PC-3 (cell line): ENCODE data around the gene PNLIPRP2. TPM values are rescaled to one million over a fixed set of nuclear protein-coding genes. Genes with fewer than 3 reads are reported as not detected.

Experiments
- ATAC-seq: fragments of 200-7000 bp; cut with Tn5 transposase; 2 replicates; pipeline ENCODE4 v1.9.1; 2020; ENCODE audit warnings: mild to moderate bottlenecking, moderate library complexity
- BruUV-seq: library from RNA; stranded (reverse); fragments of 400-500 nt; replicated peaks from 2 replicates; lab custom pipeline; 2021; lab: Mats Ljungman, UMichigan
- CTCF ChIA-PET: fragments of 300-600 bp; sonication (Branson Sonifier 250); formaldehyde crosslinking; loops from one replicate; lab custom pipeline; 2022; ENCODE audit warnings: antibody characterized with exemption; lab: Charles Lee
- POLR2A ChIA-PET: fragments of 300-600 bp; sonication (Branson Sonifier 250); formaldehyde crosslinking; loops from one replicate; lab custom pipeline; 2022; ENCODE audit warnings: antibody characterized with exemption; ENCODE audit not compliant: unreplicated experiment; lab: Charles Lee
- DNase-seq: peaks from one replicate; pipeline ENCODE4 v3.0.0-alpha.2; 2015
- H2AFZ ChIP-seq: fragments of 300-600 bp; sonication (generic); 2 replicates; pipeline ENCODE4 v1.6.0; 2016; ENCODE audit warnings: antibody characterized with exemption, low read length
- H3F3A ChIP-seq: fragments of 300-600 bp; sonication (generic); one replicate; pipeline ENCODE4 v1.6.0; 2017; ENCODE audit warnings: antibody characterized with exemption, low read length, control low read depth, mild to moderate bottlenecking; ENCODE audit not compliant: unreplicated experiment
- H3K27ac ChIP-seq: fragments of 300-600 bp; sonication (generic); 2 replicates; pipeline ENCODE4 v1.5.1; 2016; ENCODE audit warnings: mild to moderate bottlenecking, low read length
- H3K27me3 ChIP-seq: fragments of 300-600 bp; sonication (generic); 2 replicates; pipeline ENCODE4 v1.6.1; 2016; ENCODE audit warnings: low read length, mixed read lengths
- H3K36me3 ChIP-seq: fragments of 300-600 bp; sonication (generic); 2 replicates; pipeline ENCODE4 v1.6.1; 2016; ENCODE audit warnings: low read depth, mixed run types, low read length, mixed read lengths
- H3K4me1 ChIP-seq: fragments of 300-600 bp; sonication (generic); 2 replicates; pipeline ENCODE4 v1.5.1; 2016; ENCODE audit warnings: low read length; ENCODE audit not compliant: insufficient read depth
- H3K4me2 ChIP-seq: fragments of 300-600 bp; sonication (generic); 2 replicates; pipeline ENCODE4 v1.6.0; 2016; ENCODE audit warnings: low read length
- H3K4me3 ChIP-seq: fragments of 300-600 bp; sonication (generic); 2 replicates; pipeline ENCODE4 v1.5.1; 2016; ENCODE audit warnings: mild to moderate bottlenecking, low read length, mixed read lengths
- H3K79me2 ChIP-seq: fragments of 300-600 bp; sonication (generic); 2 replicates; pipeline ENCODE4 v1.6.1; 2017; ENCODE audit warnings: low read length, mixed read lengths
- H3K9ac ChIP-seq: fragments of 300-600 bp; sonication (generic); 2 replicates; pipeline ENCODE4 v1.6.0; 2016; ENCODE audit warnings: mild to moderate bottlenecking, low read length
- H3K9me2 ChIP-seq: fragments of 300-600 bp; sonication (generic); replicated peaks from 2 replicates; pipeline ENCODE4 v1.6.1; 2016; ENCODE audit warnings: mixed run types, low read length, mixed read lengths
- H3K9me3 ChIP-seq: fragments of 300-600 bp; sonication (generic); 2 replicates; pipeline ENCODE4 v1.6.1; 2016; ENCODE audit warnings: low read length, mixed read lengths
- H4K20me1 ChIP-seq: fragments of 300-600 bp; sonication (generic); 2 replicates; pipeline ENCODE4 v1.6.1; 2016; ENCODE audit warnings: low read length, mixed read lengths
- CTCF ChIP-seq: fragments of 300-600 bp; sonication (generic); conservative IDR thresholded peaks from 2 replicates; pipeline ENCODE4 v1.5.1; 2017; ENCODE audit warnings: antibody characterized with exemption, low read depth, mild to moderate bottlenecking, low read length
- EZH2 ChIP-seq: fragments of 300-600 bp; sonication (generic); IDR thresholded peaks from one replicate; pipeline ENCODE4 v1.6.1; 2017; ENCODE audit warnings: antibody characterized with exemption, mild to moderate bottlenecking, low read length; ENCODE audit not compliant: unreplicated experiment
- EZH2phosphoT487 ChIP-seq: fragments of 300-600 bp; sonication (generic); IDR thresholded peaks from 2 replicates; pipeline ENCODE4 v1.6.1; 2018; ENCODE audit warnings: mild to moderate bottlenecking, antibody characterized with exemption, low read length, borderline replicate concordance
- intact Hi-C: fragments of 100-400 bp; cut with micrococcal nuclease; formaldehyde crosslinking; loops from 2 replicates; pipeline ENCODE4 v1.9.0; 2023
- total RNA-seq: library from RNA; depleted of rRNA; stranded (reverse); fragments of >200 nt; gene quantifications from 2 replicates; pipeline ENCODE4 v1.2.3, GENCODE V29; 2014

Gene PNLIPRP2
- total RNA-seq, 1 experiment from 2014 or later = not detected

GRCh38 chr10:116654816-116655215, 34.1 kb downstream of the PNLIPRP2 start:
- no peak overlapping the region for H3K4me3 ChIP-seq
- H3K9ac ChIP-seq = no peak overlapping the region
- POLR2A ChIA-PET = no interaction called here
- no TSS peak for BruUV-seq
- ATAC-seq = no peak
- no peaks in the 10 kb centered on the region for H3F3A ChIP-seq
- CTCF ChIA-PET = no interaction called here
- intact Hi-C loops = no loop called here
- no peaks in the 10 kb centered on the region for H3K79me2 ChIP-seq
- TF ChIP-seq CTCF (peak; percentile 28; the same call in 1 of the 2 replicates), EZH2 (no peak)
- H2AFZ ChIP-seq = no peak overlapping the region
- H3K27ac ChIP-seq = no peak overlapping the region
- no peaks in the 10 kb centered on the region for H3K36me3 ChIP-seq
- DNase-seq = peak; percentile 15
- H3K9me2 ChIP-seq = no peaks in the 10 kb centered on the region
- no peak overlapping the region for H3K4me2 ChIP-seq
- no peaks in the 10 kb centered on the region for H3K4me1 ChIP-seq
- H3K9me3 ChIP-seq = no peaks in the 10 kb centered on the region
- H3K27me3 ChIP-seq = 0 out of 2 replicates have a peak, but pooled peaks cover 7% of the 10 kb centered on the region
- no peaks in the 10 kb centered on the region for H4K20me1 ChIP-seq

- Histone ChIP-seq H3F3A (no peaks in the 10 kb centered on the region), H3K36me3 (no peaks in the 10 kb centered on the region), H3K4me2 (no peak overlapping the region), H3K4me1 (no peaks in the 10 kb centered on the region), H4K20me1 (no peaks in the 10 kb centered on the region), H3K9me2 (no peaks in the 10 kb centered on the region), H3K27ac (no peak overlapping the region), H3K9ac (no peak overlapping the region), H2AFZ (no peak overlapping the region), H3K9me3 (no peaks in the 10 kb centered on the region), H3K4me3 (no peak overlapping the region), H3K27me3 (0 out of 2 replicates have a peak, but pooled peaks cover 10% of the 10 kb centered on the region), H3K79me2 (no peaks in the 10 kb centered on the region)
- ChIA-PET CTCF (no interaction called here), POLR2A (no interaction called here)
- ATAC-seq = no peak
- intact Hi-C loops = no loop called here
- TF ChIP-seq CTCF = no peak
- no peak for TF ChIP-seq EZH2phosphoT487
- no peak for TF ChIP-seq EZH2
- DNase-seq = no peak
- BruUV-seq = no TSS peak
These were observed 34.8 kb downstream of the PNLIPRP2 start for GRCh38 chr10:116655568-116655967.

- H3K9me3 ChIP-seq = no peaks in the 10 kb centered on the region
- no peaks in the 10 kb centered on the region for H3F3A ChIP-seq
- H3K79me2 ChIP-seq = no peaks in the 10 kb centered on the region
- CTCF ChIA-PET = no interaction called here
- H3K4me2 ChIP-seq = no peak overlapping the region
- no peak overlapping the region for H3K27ac ChIP-seq
- POLR2A ChIA-PET = no interaction called here
- no TSS peak for BruUV-seq
- H3K36me3 ChIP-seq = no peaks in the 10 kb centered on the region
- H2AFZ ChIP-seq = no peak overlapping the region
- 0 out of 2 replicates have a peak, but pooled peaks cover 15% of the 10 kb centered on the region for H3K27me3 ChIP-seq
- ATAC-seq = no peak
- no peak overlapping the region for H3K9ac ChIP-seq
- intact Hi-C loops = no loop called here
- H3K4me1 ChIP-seq = no peaks in the 10 kb centered on the region
- TF ChIP-seq EZH2 (no peak), EZH2phosphoT487 (no peak), CTCF (no peak)
- no peak overlapping the region for H3K4me3 ChIP-seq
- DNase-seq = no peak
- H3K9me2 ChIP-seq = no peaks in the 10 kb centered on the region
- H4K20me1 ChIP-seq = no peaks in the 10 kb centered on the region
These were observed 35.3 kb downstream of the PNLIPRP2 start for GRCh38 chr10:116656044-116656443.
